GM19023 (cell line): ENCODE data around the gene ADAMTS16.

ENCODE experiments used
- ATAC-seq: cut with Tn5 transposase; IDR thresholded peaks from one replicate; pipeline ENCODE4 v1.9.1; 2021; ENCODE audit warnings: mild to moderate bottlenecking, moderate library complexity; ENCODE audit not compliant: unreplicated experiment

ADAMTS16 gene

DNA sequence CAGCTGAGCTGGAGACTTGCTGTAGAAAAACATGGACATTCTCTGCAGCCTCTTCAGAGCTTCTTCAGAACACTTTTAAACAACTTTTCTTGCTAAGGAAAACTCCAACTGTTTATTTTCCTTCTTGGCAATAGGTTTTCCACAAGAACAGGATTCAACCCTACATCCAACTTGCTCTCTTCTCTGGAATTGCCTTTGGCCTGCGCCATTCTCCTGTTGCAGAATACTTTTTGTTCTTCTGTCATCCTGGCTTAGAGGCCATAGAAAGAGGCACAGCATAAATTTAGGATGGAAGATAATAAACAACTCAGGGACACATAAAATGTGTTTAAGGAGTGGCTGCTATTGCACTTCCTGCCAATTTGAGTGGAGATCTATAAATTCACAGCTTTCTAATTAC, 227.6 kb downstream of the ADAMTS16 start:
- no peak for ATAC-seq

DNA sequence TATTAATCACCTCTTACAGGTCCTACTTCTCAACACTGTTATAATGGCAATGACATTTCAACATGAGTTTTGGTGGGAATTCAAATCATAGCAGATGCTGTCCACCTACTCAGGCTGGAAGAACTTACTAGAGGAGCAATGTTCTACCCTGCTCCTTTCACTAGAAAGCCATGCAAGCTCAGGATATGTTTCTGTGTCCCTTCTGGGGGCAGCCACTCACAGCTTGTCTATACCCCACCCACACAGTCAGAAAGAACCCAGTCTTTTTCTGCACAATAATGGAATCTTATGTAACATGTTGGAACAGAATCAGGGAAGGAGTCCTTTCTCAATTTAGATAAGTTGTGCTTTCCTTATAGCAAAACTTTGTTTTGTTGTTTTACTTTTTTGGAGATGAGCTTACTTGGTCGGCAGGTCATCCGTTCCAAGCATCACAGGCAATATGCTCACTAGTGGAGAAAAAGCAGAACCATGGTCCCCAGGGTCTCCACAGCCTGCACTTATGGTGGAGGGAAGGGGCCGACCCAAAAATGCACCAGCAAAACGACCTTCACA, 229.0 kb downstream of the ADAMTS16 start:
- no peak for ATAC-seq
